ENCODE measurements around the gene GLB1L3. TPM values are rescaled to one million over a fixed set of nuclear protein-coding genes. Genes with fewer than 3 reads are reported as not detected.
A peak's percentile ranks its signal among the peaks of the same experiment; 100 is the strongest.

Gene GLB1L3
- total RNA-seq, 2 donors from 2014 or later: 7.8 to 14.5 TPM

DNA sequence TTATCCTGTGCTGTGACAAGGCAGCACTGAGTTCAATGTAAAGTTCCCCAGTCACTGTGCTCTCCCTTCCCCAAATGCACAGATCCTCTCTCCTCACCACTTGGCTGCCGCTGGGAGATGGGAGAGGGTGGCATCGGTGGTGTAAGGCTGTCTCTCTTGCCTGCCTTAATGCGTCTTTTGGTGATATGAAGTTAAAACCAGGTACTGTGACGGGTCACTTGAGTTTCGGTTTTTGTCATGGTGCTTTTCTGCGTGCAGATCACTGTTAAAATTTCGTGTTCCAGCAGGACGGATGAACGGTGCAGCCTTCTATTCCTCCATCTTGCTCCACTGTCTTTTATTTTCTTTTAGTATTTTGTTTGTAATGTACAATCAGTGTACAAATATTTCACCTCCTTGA lies 74.2 kb downstream of the GLB1L3 start:
- DNase-seq (ENCODE audit: low spot score): no peak
- Histone ChIP-seq H3K4me3 (no peak overlapping the region), H3K27me3 (replicated peaks; ENCODE audit: insufficient read depth) (no peaks in the 10 kb centered on the region), H3K4me1 (replicated peaks) (no peaks in the 10 kb centered on the region), H3K36me3 (no peaks in the 10 kb centered on the region), H3K27ac (no peak overlapping the region), H3K9me3 (no peaks in the 10 kb centered on the region)
- 95% methylated on average over 9 of the region's 9 CpGs for WGBS
- intact Hi-C loops (cut with DNase I): no loop called here
- no peak for TF ChIP-seq POLR2AphosphoS5 (IDR thresholded peaks at IDR 0.05)
- TF ChIP-seq, protein P1, sequence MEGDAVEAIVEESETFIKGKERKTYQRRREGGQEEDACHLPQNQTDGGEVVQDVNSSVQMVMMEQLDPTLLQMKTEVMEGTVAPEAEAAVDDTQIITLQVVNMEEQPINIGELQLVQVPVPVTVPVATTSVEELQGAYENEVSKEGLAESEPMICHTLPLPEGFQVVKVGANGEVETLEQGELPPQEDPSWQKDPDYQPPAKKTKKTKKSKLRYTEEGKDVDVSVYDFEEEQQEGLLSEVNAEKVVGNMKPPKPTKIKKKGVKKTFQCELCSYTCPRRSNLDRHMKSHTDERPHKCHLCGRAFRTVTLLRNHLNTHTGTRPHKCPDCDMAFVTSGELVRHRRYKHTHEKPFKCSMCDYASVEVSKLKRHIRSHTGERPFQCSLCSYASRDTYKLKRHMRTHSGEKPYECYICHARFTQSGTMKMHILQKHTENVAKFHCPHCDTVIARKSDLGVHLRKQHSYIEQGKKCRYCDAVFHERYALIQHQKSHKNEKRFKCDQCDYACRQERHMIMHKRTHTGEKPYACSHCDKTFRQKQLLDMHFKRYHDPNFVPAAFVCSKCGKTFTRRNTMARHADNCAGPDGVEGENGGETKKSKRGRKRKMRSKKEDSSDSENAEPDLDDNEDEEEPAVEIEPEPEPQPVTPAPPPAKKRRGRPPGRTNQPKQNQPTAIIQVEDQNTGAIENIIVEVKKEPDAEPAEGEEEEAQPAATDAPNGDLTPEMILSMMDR (IDR thresholded peaks at IDR 0.05): no peak
- TF ChIP-seq POLR2A (IDR thresholded peaks at IDR 0.05): no peak

DNA sequence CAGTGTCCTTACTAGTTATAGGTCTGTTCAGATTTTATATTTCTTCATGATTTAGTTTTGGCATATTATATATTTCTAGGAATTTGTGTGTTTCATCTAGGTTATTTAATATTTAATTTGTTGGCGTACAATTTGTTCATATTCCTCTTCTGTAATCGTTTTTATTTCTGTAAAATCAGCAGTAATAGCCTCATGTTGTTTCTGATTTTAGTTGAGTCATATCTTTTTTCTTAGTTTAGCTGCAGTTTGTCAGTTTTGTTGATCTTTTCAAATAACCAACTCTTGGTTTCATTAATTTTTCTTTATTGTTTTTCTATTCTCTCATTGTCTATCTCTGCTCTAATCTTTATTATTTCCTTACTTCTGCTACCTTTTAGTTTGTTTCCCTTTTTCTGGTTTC lies 75.9 kb downstream of the GLB1L3 start:
- intact Hi-C loops (cut with DNase I): no loop called here
- TF ChIP-seq, protein P1 (IDR thresholded peaks at IDR 0.05): no peak
- TF ChIP-seq POLR2AphosphoS5 (IDR thresholded peaks at IDR 0.05) (no peak), POLR2A (IDR thresholded peaks at IDR 0.05) (no peak)
- H3K4me1 ChIP-seq (replicated peaks): no peaks in the 10 kb centered on the region
- WGBS: 93% methylated on average over 2 of the region's 2 CpGs
- DNase-seq (ENCODE audit: low spot score): no peak
- no peaks in the 10 kb centered on the region for H3K27me3 ChIP-seq (replicated peaks; ENCODE audit: insufficient read depth)
- no peak overlapping the region for H3K4me3 ChIP-seq
- H3K9me3 ChIP-seq: no peaks in the 10 kb centered on the region
- no peaks in the 10 kb centered on the region for H3K36me3 ChIP-seq
- no peak overlapping the region for H3K27ac ChIP-seq

DNA sequence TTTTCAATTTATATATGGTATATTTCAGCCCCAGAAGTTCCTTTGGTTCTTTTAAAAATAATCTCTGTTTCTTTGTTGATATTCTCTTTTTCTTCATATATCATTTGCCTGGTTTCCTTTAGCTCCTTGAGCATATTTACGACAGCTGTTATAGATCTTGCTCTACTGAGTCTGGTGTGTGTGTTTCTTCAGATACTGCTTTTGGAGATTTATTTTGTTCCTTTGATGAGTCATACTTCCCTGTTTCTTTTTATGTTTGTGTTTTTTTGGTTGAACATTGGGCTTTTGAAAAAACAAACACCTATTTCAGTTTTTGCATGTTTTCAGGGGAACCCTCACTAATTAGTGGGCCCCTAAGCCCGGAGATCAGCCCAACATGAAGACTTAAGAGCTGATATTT lies 79.0 kb downstream of the GLB1L3 start:
- Histone ChIP-seq H3K36me3 (no peaks in the 10 kb centered on the region), H3K27ac (peak overlapping the region; percentile 66 to 85), H3K4me3 (no peak overlapping the region), H3K9me3 (no peaks in the 10 kb centered on the region), H3K4me1 (replicated peaks) (no peaks in the 10 kb centered on the region), H3K27me3 (replicated peaks; ENCODE audit: insufficient read depth) (no peaks in the 10 kb centered on the region)
- DNase-seq (ENCODE audit: low spot score): no peak
- WGBS: 68% methylated on average over 2 of the region's 2 CpGs
- TF ChIP-seq, protein P1 (IDR thresholded peaks at IDR 0.05): no peak
- no peak for TF ChIP-seq POLR2A (IDR thresholded peaks at IDR 0.05)
- TF ChIP-seq POLR2AphosphoS5 (IDR thresholded peaks at IDR 0.05): no peak
- intact Hi-C loops (cut with DNase I): no loop called here

DNA sequence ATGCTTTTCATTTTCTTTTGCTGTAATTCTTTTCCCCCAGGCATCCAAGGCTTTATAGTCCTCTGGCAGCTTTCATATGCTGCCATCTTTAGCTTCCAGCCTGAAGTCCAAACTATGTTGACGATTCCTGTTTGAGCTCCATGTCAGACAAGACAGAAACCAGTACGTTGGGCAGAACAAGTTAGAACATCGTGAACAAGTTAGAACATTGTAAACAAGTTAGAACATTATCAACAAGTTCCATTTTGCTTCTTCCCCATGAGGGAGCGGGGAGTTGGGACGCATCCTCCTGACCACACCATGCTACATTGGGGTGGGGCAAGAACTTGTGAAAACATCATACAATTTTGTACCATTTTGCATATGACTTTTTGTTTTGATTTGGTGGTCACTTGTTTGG lies 79.5 kb downstream of the GLB1L3 start:
- Histone ChIP-seq H3K27ac (peak overlapping the region; percentile 66 to 85), H3K9me3 (no peaks in the 10 kb centered on the region), H3K36me3 (no peaks in the 10 kb centered on the region), H3K4me3 (no peak overlapping the region), H3K4me1 (replicated peaks) (no peaks in the 10 kb centered on the region), H3K27me3 (replicated peaks; ENCODE audit: insufficient read depth) (no peaks in the 10 kb centered on the region)
- WGBS: 41% methylated on average over 5 of the region's 5 CpGs
- peak; percentile 51 for DNase-seq (ENCODE audit: low spot score)
- intact Hi-C loops (cut with DNase I): no loop called here
- TF ChIP-seq POLR2A (IDR thresholded peaks at IDR 0.05): no peak
- peak; percentile 92 for TF ChIP-seq POLR2AphosphoS5 (IDR thresholded peaks at IDR 0.05)

DNA sequence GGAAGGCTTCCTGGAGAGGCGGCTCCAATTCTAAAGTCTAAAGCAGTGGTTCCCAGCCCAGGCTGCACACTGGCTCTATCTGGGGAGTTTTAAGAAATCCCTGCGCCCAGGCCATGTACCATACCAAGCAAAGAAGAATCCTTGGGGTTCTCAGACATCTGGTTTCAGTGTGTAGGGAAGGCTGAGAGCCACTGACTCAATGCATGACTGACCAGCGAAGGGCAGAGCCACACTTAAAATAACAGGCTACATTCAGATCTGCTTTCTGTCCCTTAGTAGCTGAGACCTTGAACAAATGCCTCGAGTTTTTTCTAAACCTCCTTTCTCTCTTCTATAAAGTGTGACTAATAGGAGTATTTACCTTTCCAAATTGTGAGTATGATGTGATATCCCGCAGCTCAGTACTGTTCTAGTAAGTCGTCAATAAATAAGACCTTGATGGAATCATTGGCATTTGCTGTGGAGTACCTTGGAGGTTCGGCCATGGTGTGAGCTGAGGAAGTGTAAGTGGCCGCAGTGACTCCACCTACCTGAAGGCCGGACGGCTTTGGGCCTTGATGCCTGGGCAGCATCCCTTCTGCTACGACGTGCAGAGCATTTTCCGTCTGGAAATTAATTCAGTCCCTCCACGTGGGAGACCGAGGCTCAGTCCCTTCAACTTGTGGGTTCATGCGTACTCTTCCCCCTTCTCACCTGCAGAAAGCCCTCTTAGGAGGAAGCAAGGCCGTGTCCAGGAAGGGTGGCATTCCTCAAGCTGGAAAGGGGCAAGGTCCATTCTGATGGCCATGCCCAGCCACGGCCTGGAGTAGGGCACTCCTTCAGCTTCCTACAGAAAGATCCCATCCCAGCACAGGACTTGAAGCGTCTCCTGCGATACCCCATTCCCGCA lies 80.7 kb downstream of the GLB1L3 start:
- H3K27ac ChIP-seq: peak overlapping the region; percentile 66 to 85
- H3K4me1 ChIP-seq (replicated peaks): no peaks in the 10 kb centered on the region
- no peaks in the 10 kb centered on the region for H3K27me3 ChIP-seq (replicated peaks; ENCODE audit: insufficient read depth)
- WGBS: 92% methylated on average over 21 of the region's 21 CpGs
- no peak for DNase-seq (ENCODE audit: low spot score)
- H3K9me3 ChIP-seq: no peaks in the 10 kb centered on the region
- H3K36me3 ChIP-seq: no peaks in the 10 kb centered on the region
- TF ChIP-seq, protein P1 (IDR thresholded peaks at IDR 0.05): no peak
- TF ChIP-seq POLR2A (IDR thresholded peaks at IDR 0.05) (no peak), POLR2AphosphoS5 (IDR thresholded peaks at IDR 0.05) (no peak)
- intact Hi-C loops (cut with DNase I): no loop called here
- H3K4me3 ChIP-seq: no peak overlapping the region
